DND-41 (cell line): Measurements from ENCODE around the gene PRDX5.

Experiments used
- ATAC-seq: fragments of 200-7000 bp; cut with Tn5 transposase; 3 replicates; pipeline ENCODE4 v1.9.1; 2021; ENCODE audit warnings: low read depth; ENCODE audit not compliant: insufficient read depth
- DNase-seq: peaks from one replicate; pipeline ENCODE4 v3.0.0-alpha.2; 2020
- H2AFZ ChIP-seq: 2 replicates; pipeline ENCODE4 v1.6.0; 2012; ENCODE audit warnings: low read depth, low read length
- H3K27ac ChIP-seq: 2 replicates; pipeline ENCODE4 v1.5.1; 2012; ENCODE audit warnings: low read length, inconsistent platforms
- H3K27me3 ChIP-seq: fragments of 200-600 bp; sonication (generic); 2 replicates; pipeline ENCODE4 v1.6.0; 2012; ENCODE audit warnings: low read length, mild to moderate bottlenecking, inconsistent platforms; ENCODE audit not compliant: insufficient read depth, poor library complexity
- H3K36me3 ChIP-seq: 2 replicates; pipeline ENCODE4 v1.5.1; 2012; ENCODE audit warnings: low read length, inconsistent platforms; ENCODE audit not compliant: insufficient read depth
- H3K4me1 ChIP-seq: 2 replicates; pipeline ENCODE4 v1.5.1; 2012; ENCODE audit warnings: mild to moderate bottlenecking, low read length; ENCODE audit not compliant: insufficient read depth
- H3K4me2 ChIP-seq: 2 replicates; pipeline ENCODE4 v1.6.0; 2012; ENCODE audit warnings: mild to moderate bottlenecking, moderate library complexity, low read length, inconsistent platforms; ENCODE audit not compliant: insufficient read depth
- H3K4me3 ChIP-seq, 2 experiments: fragments of 200-600 bp in 1 of 2; shearing (Covaris generic) in 1 of 2; 2 replicates each; pipeline ENCODE4 v1.5.1; 2012 to 2016; ENCODE audit warnings: inconsistent platforms in 2 of 2, low read length in 2 of 2, mild to moderate bottlenecking in 2 of 2, low read depth in 1 of 2, moderate library complexity in 1 of 2
- H3K79me2 ChIP-seq: 2 replicates; pipeline ENCODE4 v1.6.0; 2012; ENCODE audit warnings: low read length, inconsistent platforms; ENCODE audit not compliant: insufficient read depth
- H3K9ac ChIP-seq: 2 replicates; pipeline ENCODE4 v1.6.0; 2012; ENCODE audit warnings: low read depth, mild to moderate bottlenecking, inconsistent platforms, low read length, moderate library complexity
- H3K9me3 ChIP-seq: 2 replicates; pipeline ENCODE4 v1.5.1; 2012; ENCODE audit warnings: low read length, moderate library complexity, mild to moderate bottlenecking, inconsistent platforms; ENCODE audit not compliant: insufficient read depth, severe bottlenecking
- H4K20me1 ChIP-seq: 2 replicates; pipeline ENCODE4 v1.6.0; 2012; ENCODE audit warnings: low read length; ENCODE audit not compliant: insufficient read depth
- EZH2 ChIP-seq: IDR thresholded peaks from 3 replicates; pipeline ENCODE4 v1.6.1; 2012; ENCODE audit warnings: borderline replicate concordance, low read depth, mild to moderate bottlenecking, moderate library complexity, low read length, inconsistent platforms; ENCODE audit not compliant: severe bottlenecking
- TF ChIP-seq, protein P1 (sequence below): IDR thresholded peaks from 2 replicates; pipeline ENCODE4 v1.5.1; 2012; ENCODE audit warnings: borderline replicate concordance, low read length, moderate library complexity, mild to moderate bottlenecking; ENCODE audit not compliant: poor library complexity, severe bottlenecking; ENCODE audit errors: extremely low read depth

Gene PRDX5

DNA sequence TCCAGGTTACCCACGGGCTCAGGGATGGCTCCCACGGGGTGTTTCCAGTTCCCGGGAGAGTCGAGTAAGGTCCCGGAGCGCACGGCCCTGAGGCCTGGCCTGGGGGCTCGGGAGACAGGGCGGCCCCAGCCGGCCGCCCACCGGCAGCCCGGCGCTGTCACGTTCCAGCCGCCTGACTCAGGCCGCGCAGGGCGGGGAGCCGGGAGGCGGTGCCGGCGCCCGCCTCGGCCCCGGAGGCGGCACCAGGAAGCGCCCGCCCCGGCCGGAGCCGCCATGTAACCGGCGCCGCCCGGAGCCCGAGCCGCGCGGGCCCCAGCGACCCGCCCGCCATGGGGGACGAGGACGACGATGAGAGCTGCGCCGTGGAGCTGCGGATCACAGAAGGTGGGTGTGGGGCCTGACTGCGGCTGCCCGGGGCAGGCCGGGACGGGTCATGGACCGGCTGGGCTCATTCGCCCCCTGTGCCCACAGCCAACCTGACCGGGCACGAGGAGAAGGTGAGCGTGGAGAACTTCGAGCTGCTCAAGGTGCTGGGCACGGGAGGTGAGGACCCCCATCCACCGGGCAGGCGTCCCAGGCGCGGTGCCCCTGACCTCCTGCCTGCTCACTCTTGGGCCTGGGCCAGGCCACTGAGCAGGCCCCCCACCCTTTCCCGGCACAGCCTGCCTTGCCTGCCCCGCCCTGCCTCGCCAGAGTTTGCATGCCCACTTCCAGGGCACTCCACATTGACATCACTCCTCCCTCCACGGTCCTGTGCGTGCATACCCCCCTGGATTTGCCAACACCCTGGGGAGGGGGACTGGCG, 41.2 kb downstream of the PRDX5 start, which contains the start of gene RPS6KA4:
TSS of gene RPS6KA4 (plus strand) at position 256 of the 805 bp plus-strand sequence. CDS start at position 330, 74 bp downstream.
- H3K9ac ChIP-seq, result peak within 1 kb of the TSS; percentile 96
- H3K79me2 ChIP-seq, result peaks cover 23% of the 10 kb centered on the region
- peak within 1 kb of the TSS; percentile 99 for H2AFZ ChIP-seq
- H3K9me3 ChIP-seq, result no peaks in the 10 kb centered on the region
- H3K4me2 ChIP-seq, result peak within 1 kb of the TSS; percentile 100
- TF ChIP-seq, protein P1, sequence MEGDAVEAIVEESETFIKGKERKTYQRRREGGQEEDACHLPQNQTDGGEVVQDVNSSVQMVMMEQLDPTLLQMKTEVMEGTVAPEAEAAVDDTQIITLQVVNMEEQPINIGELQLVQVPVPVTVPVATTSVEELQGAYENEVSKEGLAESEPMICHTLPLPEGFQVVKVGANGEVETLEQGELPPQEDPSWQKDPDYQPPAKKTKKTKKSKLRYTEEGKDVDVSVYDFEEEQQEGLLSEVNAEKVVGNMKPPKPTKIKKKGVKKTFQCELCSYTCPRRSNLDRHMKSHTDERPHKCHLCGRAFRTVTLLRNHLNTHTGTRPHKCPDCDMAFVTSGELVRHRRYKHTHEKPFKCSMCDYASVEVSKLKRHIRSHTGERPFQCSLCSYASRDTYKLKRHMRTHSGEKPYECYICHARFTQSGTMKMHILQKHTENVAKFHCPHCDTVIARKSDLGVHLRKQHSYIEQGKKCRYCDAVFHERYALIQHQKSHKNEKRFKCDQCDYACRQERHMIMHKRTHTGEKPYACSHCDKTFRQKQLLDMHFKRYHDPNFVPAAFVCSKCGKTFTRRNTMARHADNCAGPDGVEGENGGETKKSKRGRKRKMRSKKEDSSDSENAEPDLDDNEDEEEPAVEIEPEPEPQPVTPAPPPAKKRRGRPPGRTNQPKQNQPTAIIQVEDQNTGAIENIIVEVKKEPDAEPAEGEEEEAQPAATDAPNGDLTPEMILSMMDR, result no peak
- no peak for TF ChIP-seq EZH2
- ATAC-seq, result peak; percentile 91
- peak; percentile 52 for DNase-seq
- H3K36me3 ChIP-seq, result peaks cover 37% of the 10 kb centered on the region
- H3K4me3 ChIP-seq, result peak within 1 kb of the TSS; percentile 78 to 98
- H3K27ac ChIP-seq, result peak within 1 kb of the TSS; percentile 89
- H3K27me3 ChIP-seq, result no peaks in the 10 kb centered on the region
- H3K4me1 ChIP-seq, result peaks cover 26% of the 10 kb centered on the region
- peaks cover 3% of the 10 kb centered on the region; the same call in 1 of the 2 replicates for H4K20me1 ChIP-seq

DNA sequence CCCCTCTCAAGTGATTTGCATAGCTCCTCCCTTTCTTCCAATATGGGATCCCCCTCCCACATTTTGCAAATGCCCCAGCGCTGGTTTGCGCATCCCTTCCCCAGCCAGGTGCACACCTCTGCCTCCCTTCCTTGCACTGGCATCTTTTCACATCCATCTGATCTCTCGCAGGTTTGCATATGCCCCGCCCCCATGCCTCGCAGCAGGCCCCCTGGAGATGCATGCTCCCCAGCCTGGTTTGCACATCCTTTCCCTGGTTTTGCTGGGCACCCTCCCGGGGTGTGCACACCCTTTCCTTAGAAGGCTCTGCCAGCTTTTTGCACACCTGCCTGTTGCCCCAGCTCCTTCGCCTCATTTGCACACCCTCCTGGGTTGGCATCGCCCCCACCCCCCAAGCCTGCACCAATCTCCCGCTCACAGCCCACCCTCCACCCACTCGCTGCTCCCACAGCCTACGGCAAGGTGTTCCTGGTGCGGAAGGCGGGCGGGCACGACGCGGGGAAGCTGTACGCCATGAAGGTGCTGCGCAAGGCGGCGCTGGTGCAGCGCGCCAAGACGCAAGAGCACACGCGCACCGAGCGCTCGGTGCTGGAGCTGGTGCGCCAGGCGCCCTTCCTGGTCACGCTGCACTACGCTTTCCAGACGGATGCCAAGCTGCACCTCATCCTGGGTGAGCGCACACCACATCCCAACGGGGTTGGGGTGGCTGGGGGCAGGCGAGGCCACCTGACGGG, 42.0 kb downstream of the PRDX5 start:
- DNase-seq (peak; percentile 46), ATAC-seq (peak; percentile 4; the same call in 1 of the 3 replicates)
- Histone ChIP-seq H3K9ac (peak overlapping the region; percentile 96), H4K20me1 (peaks cover 3% of the 10 kb centered on the region; the same call in 1 of the 2 replicates), H3K4me1 (peaks cover 26% of the 10 kb centered on the region), H3K79me2 (peaks cover 23% of the 10 kb centered on the region), H2AFZ (peak overlapping the region; percentile 99), H3K27me3 (no peaks in the 10 kb centered on the region), H3K9me3 (no peaks in the 10 kb centered on the region), H3K27ac (peak overlapping the region; percentile 89), H3K4me3 (peak overlapping the region; percentile 78 to 98; a peak in 3 of 4 replicates), H3K4me2 (peak overlapping the region; percentile 100), H3K36me3 (peaks cover 41% of the 10 kb centered on the region)
- TF ChIP-seq, protein P1, result no peak
- no peak for TF ChIP-seq EZH2

DNA sequence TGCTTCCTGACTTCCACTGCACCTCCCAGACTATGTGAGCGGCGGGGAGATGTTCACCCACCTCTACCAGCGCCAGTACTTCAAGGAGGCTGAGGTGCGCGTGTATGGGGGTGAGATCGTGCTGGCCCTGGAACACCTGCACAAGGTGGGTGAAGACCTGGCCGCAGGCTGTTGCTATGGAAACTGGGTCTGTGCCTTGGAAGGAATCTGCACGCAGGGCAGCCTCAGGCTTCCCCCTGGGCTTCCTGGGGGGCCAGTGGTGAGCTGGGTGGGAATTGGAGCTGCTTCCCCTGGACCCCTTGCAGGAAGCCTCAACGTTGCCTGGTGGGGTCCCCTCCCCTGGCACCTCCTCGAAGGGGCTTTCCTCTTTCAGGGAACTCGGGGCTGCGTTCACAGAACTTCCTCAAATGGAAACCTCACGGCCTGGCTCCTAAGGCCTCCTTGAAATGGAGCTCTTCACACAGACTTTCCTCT, 42.6 kb downstream of the PRDX5 start:
- Histone ChIP-seq H3K9me3 (no peaks in the 10 kb centered on the region), H3K4me1 (peaks cover 26% of the 10 kb centered on the region), H3K4me2 (peak overlapping the region; percentile 100), H3K9ac (no peak overlapping the region), H2AFZ (no peak overlapping the region), H4K20me1 (peaks cover 6% of the 10 kb centered on the region; the same call in 1 of the 2 replicates), H3K27ac (no peak overlapping the region), H3K79me2 (peaks cover 23% of the 10 kb centered on the region), H3K4me3 (peak overlapping the region in 1 of 2 experiments; percentile 98; a peak in 1 of 4 replicates), H3K36me3 (peaks cover 48% of the 10 kb centered on the region), H3K27me3 (no peaks in the 10 kb centered on the region)
- no peak for TF ChIP-seq EZH2
- TF ChIP-seq, protein P1, result no peak
- ATAC-seq, result no peak
- no peak for DNase-seq
